Medulla oblongata (tissue), 1 donor: ENCODE data around the gene GSE1.
A peak's percentile ranks its signal among the peaks of the same experiment; 100 is the strongest.

ENCODE experiments used
- DNase-seq: peaks from one replicate; pipeline ENCODE4 v3.0.0-alpha.2; 2015; ENCODE audit errors: extremely low spot score

The GSE1 gene

DNA sequence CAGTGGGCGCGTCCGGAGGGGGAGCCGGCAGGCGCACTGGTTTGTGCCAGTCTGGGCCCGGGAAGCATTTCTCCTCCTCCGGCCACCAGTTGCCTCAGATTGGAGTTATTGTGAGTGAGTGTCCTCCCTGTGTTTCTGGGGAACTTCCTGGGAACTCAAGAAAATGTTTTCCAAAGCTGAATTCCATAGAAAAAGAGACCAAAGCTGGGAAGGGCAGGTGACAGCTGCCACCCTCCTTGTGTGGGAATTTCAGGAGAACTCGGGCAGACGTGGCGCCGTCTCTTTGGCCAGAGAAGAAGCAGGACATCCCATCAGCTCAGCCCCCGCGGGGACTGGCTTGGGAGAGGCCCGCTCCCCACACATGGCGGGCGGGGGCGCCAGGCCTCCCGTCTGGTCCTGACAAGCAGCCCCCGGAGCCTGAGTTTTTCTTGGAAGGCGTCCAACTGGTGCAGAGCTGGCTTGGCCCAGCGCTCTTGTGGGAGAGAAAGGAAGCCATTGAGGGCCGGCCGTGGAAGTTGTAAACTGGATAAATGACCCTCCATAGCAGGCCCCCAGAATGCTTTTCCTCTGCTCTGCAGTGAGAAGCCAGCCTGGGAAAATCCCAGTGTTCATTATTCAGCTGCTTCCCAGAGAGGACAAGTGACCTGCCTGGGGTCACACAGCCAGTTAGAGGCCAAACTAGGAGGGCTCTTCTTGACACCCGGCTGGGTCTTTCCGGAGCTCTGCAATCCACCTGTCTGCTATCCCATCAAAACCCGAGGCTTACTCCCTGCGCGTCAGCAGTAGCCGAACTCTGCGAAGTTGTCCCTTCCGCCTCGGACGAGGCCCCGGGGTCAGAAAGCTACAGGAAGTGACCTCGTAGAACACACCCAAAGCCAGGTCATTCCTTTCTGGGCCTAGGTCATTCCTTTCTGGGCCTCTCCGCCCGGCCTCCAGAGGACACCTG, 39.2 kb upstream of the GSE1 start:
- peak; percentile 66 for DNase-seq

DNA sequence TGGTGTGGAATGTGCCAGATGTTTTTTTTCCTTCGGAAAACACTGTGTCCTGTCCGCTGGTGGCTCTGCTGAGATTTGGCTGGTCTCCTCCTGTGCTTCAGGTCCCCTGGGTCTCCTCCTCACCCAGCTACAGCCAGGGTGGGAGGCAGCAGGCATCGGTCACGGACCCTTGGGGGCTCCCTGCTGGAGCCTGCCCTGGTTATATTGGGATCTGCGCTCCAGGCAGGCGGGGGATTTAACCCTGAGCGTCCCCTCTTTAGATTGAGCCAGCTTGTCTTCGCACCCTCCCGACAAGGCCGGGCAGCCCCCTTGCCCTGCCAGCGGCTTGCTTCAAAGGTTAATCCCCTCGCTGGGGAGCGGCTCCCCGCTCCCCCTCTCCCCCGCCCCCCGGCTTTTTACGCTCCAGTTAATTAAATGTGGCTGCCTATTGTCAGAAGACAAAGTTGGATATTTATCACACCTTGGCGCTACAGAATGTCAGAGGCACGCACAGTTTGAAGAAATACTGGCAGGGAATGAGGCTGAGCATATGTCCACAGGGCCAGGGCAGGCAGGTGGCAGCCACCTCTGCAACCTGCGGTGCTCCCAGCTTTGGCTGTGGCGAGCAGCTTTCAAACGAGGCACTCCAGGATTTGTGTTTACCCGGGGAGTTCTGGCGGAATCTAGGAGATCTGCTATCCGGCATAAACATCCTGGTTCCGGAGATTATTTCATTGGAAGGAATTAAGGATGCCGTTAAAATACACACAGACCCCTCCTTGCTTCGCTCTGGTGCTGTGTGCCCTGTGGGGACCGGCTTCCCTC, 38.2 kb upstream of the GSE1 start:
- no peak for DNase-seq

DNA sequence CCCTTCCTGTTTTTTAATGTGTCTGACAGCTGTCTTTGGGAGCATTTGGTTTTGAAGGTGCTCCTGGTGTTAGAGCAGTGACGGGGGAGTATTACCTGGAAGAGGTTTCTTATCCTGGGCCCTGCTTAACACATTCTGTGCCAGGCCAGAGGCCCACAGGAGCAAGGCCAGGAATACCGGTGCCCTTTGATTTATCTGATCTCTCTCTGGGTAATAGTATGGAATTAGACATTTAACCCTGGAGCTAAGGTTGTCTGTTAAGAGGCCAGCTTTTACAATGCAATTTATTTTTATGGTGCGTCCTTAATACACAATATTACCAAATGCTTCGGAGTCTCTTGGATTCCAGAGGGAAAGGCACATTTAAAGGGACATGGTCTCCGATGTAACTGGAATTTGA, 37.2 kb upstream of the GSE1 start:
- no peak for DNase-seq

DNA sequence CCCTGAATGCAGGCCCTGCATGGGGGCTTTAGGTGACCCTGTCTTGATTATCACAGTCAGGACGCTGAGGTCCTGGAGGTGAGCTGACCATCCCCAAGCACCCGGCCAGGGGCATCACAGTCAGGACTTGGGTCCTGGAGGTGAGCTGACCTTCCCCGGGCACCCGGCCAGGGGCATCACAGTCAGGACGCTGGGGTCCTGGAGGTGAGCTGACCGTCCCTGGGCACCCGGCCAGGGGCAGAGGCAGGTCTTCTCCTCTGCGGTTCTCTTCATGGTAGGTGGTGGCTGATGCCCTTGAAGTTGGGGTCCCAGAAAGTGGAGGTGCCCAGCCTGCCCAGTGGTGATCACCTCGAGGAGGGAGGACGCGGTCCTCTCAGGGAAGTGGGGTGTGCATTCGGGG, 36.2 kb upstream of the GSE1 start:
- no peak for DNase-seq

DNA sequence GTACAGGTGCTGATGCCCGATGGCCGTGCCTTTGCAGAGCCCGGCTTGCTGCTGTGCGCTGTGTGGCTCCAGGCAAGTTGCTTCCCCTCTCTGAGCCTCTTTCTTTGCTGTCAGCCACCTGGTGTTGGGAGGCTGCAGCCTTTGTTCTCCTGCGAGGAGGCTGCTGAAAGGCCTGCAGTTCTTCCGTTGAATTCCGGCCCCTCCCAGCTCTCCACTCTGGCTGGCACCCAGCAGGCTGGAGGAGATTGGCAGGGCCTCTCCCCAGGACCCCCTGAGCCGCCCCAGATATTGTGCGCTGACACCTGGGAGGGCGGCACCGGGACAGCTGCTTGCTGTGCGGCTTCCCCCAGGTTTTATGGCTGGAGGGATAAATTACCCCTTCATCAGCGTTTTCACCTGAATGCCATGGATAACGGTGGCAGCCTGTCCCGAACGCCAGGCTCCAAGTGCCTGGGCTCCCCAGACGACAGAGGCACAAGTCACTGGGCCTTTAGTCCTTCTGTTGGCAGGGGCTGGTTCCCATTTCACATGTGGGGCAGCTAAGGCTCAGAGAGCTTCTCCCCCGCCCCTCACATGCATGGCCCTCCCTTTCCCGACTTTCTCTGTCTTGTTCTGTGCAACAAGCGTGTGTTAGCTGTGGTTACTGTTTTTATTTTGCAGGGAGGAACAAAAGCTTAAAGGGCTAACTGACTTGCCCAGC, 35.1 kb upstream of the GSE1 start:
- DNase-seq: no peak

DNA sequence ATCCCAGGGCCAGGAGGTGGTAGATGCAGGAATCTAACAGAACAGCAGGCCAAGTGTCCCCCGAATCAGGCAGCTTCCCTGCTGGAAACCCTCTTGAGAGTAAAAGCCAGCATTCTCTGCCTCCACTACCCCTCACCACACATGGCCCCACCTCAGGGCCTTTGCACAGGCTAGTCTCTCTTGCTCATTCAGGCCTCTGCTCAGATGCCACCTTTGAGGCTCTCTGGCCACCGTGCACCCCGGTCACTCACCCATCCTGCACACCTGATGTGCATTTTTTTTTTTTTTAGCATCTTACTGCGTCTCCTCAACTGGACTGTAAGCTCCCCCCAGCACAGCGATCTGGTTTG, 34.5 kb upstream of the GSE1 start:
- no peak for DNase-seq

DNA sequence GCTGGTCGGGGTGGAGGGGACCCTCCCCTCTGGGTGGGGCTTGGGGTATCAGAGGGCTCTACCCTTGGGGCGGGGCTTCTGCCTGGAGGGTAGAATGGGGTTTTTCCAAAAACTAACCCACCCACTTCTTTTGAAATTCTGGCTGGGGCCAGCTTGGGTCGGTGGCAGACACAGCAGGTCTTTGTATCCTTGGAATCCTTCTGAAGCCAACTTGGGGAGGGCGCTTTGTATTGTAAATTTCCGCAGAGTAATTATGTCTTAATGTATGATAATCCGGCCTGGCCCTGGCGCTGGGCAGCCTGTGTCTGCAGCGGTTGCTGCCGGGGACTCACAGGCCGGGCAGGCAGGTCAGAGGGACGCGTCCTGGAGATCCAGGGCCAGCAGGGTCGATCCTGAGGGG, 33.9 kb upstream of the GSE1 start:
- DNase-seq: no peak

DNA sequence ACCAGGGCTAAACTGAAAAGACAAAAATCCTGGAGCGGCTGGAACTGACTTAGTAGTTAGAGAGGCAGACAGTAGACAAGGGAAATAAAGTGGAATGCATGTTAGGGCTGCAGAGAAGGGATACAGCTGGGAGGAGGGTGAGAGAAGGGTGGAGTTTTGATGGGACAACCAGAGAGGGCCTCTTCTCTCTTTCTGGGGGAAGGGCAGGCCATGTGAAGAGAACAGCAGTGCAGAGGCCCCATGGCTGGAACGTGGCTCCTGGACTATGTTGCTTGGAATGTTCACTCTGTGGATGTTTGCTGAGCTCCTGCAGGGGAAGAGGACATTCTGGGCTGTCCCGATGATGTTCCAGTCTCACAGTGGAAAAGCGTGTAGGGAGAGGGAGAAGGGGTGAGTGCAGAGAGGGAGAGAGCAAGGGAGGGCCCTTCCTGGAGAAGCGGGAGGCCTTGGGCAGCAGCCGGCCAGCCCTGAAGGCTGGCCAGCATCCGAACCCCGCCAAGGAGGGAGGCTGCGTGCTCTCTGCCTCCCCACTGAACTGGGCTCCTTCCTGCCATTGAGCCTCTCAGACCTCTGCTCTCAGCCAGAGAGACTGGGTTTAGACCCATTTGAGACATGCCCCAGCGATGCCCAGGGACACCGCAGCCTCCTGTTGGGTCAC, 33.1 kb upstream of the GSE1 start:
- DNase-seq: no peak

DNA sequence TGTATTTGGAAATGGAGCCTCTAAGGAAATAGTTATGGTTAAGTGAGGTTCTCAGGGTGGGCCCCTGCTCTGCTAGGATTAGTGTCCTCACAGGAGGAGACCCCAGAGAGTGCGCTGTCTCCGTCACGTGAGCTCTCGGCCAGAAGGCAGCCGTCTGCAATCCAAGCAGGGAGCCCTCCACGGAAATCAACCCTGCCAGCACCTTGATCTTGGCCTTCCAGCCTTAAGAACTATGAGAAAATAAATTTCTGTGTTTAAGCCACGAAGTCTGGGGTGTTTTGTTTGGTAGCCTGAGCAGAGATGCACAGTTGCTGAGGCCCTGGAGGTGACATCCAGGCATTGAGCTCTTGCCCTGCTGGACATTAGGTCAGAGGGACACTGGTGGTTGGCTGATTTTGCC, 32.4 kb upstream of the GSE1 start:
- no peak for DNase-seq

DNA sequence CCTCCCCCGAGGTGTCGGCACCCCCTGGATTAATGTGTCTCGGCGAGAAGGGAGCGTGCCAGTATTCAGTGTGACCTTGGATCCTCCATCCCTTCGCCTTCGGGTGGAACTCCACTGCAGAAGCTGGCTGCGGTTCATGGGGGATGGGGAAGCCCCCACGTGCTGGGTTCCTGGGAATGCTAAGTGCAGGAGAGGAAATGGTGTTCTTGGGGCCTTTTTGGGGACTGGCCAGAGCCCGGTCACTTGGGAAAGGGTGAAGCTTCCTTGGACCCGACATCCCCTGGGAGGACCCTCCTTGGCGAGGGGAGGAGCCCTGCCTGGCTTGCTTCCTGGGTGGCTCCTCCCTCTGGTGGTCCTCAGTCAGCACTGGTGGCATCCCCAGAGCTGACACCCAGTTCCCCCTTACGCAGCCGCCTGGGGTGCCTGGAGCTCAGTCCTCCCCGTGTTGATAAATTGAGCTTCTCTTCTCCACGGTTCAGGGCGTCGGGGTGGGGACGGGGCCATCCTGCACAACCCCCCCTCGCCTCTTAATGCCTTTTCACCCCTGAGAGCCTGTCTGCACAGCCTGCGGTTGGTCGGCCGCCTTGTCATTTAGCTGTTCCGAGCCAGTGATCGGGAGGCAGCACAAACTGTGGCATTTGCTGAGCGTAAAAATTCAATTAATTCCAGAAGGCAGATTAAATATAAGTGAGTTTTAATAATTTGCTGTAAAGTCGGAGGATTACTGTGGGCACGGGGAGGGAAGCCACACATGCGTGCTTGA, 30.7 kb upstream of the GSE1 start:
- DNase-seq: no peak

DNA sequence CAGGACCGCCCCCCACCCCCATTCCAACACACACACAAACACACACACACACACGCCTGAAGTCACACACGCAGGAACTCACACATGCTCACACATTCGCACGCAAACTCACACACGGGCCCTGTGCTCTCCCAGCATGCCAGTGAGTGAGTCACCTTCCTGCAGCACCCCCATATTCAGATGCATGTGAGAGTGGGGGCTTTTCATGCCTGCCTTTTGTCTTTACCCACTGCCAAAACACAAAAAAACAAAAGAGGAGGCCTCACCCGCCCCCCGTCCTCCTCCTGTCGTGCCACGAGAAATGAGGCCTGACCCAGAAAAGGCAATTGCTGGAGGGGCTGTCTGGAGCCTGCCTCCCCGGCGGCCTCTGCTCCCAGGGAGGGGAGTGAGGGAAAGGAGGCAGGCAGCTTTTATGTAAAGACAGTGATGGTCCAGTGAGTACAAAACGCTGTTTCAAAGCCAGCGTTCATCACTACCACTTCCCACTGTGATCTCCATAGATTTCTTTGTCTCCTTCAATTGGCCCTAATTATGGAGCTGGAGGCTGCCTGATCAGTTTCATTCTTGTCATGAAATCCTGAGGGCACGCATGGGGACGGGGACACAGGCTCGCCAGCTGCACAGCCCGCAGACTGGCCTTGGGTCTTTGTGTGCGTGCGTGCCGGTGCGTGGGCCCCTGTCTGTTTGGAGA, 29.5 kb upstream of the GSE1 start:
- DNase-seq: peak; percentile 26

DNA sequence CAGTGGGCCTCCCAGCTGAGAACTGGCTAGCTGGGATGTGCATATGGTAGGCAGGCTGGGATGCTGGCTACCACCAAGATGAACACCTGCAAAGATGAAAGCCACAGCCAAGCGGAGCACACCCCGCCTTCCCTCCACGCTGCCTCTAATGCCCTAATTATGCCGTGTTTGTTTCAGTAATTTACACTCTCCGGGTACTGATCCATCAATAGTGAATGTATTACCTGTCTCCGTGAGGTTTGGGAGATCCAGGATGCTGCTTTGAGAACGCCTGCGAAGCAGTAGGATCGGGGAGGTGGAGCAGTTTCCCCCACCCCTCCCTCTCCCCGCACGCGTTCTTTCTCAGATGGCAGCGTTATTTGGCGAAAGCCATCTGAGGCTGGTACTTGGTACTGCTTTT, 28.9 kb upstream of the GSE1 start:
- no peak for DNase-seq

DNA sequence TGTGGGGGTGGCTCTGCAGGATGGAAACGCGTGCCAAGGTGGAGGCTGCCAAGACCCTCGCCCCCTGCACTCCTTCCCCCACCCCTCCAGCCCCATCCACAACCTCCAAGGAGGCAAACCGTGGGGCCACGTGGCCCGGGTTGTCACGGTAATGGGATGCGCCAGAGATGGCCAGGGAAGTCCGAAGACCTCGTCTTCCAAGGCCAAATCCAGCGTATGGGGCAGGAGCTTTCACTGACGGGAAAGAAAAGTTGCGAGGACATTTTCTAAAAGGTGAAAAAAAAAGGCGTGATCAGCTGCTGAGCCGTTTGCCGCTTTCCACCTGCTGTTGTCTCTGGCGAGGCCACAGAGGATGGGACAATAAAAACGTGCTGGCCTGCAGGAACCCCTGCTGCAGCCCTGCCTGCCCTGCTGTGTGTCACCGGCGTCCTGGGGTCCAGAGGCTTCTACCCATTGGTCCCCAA, 28.3 kb upstream of the GSE1 start:
- no peak for DNase-seq

DNA sequence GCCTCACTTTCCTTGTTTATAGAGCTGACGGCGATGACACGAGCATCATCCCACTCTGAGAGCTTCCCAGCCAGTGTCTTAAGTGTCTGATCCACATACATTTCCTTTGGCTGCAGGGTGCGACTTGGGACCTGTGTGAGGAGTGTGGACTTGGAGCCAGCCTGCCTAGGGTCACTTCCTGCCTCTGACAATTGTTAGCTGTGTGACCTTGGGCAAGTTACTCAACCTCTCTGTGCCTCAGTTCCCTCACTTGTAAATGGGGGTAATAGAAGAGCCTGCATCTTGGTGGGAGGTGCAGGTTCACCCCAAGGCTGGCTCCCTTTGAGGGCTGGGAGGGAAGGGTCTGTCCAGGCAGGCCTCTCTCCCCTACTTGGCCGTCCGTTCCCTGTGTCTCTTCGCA, 27.4 kb upstream of the GSE1 start:
- DNase-seq: no peak

DNA sequence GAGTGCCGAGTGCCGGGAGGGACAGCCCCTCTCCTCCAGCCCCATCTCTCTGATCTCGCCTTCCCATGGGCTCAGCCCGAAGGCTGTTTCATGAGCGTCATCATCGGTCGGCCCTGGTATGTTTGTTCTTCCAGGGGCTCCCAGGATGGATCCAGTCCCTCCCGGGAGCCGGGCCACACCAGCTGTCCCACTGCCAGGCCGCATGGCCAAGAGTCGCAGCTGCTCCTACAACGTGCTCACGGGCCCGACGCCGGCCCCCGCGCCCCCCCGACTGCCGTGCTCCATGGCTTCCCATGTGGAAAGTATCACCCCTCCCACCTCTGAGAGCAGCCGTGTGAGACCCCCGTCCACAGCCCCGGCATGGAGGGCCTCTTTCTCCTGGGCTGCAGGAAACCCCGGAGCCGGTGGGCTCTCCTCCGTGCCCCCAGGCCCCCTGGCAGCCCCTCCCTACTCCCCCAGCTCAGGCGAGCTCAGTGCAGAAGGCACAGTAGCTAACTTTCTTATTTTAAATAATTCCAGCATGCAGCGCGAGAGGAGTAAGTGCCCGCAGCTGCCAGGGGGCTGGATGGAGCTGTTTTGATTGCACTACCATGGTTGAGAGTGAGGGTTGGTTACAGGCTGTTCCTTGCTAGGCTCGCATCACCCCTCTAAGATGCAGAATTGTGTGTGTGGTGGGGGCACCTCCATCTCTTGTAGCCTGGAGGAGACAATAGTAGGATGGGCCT, 26.6 kb upstream of the GSE1 start:
- peak; percentile 65 for DNase-seq

DNA sequence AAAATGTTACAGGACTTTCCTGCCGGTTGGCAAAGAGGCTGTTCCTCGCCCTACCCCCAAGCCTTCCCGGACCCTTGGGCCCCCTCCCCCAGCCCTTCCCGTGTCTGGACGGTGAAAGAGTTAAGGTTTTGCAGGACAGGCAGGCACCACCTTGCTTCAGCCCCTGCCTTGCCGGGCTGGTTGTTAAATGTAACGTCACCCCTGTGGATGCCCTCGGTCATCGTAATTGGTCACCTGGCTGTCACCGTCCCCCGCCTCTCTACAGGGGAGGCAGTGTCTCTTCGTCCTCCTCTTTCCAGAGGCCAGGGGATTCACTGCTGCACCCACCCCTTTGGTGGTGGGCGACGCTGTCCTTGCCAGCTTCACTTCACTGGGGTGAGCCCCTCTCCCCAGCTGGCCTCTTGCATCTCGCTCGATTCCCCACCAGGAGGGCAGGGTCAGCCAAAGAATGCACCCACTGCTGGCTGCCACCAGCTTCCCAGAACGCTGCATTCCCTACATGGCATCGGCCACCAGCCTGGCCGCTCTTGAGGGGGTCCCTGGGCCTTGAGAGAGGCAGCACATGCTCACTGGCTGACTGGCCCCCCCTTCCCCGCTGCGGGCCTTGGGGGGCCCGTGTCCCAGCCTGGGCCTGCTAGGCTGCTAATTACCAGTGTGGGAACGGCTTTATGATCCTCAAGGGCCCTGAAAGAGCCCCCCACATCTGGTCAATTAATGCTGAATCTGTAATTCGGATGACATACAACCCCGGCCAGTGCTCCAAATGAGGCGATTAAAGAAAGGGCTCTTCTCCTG, 25.2 kb upstream of the GSE1 start:
- no peak for DNase-seq

DNA sequence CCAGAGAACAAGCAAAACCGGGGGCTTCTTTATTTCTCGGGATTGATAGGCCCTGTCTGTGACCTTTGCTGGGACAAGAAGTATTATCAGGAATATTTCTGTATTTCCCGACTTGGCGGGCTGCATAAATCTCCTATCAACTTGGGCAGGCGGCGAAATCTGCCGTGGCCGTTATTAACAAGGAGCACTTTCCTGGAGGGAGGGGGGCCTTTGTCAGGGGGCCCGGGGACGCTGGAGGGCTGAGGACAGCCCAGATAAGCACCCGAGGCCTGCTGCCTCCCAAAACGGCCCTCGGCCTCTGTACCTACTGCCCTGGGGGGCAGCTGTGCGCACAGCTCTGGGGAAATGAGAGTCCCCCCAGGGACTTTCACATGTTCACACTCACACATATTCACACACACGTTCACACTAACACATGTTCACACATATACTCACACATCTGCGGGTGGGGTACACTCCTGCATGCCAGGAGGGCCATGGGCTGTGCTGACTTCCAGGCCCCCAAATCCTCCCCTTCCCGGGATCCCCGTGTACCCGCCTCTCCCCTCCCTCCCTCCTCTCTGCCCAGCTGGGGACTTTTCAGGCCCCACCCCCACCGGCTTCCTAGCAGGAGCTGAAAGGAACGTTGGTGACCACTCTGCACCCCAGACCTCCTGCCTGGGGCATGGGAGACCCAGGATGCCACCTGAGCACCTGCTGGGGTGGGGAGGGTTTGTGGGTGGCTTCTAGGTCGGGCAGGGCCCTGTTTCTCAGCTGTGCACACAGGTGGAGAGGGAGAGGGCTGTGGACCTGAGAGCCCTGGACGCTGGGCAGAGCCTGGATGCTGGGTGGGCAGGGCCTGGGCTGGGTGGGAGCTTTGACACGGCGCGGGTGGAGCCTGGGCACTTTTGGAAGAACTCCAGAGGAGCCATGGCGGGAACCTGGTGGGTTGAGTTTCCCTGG, 24.3 kb upstream of the GSE1 start:
- DNase-seq: no peak
